T-cell (primary cell): Measurements from ENCODE around the gene TFDP3. TPM values are rescaled to one million over a fixed set of nuclear protein-coding genes. Genes with fewer than 3 reads are reported as not detected.
A peak's percentile ranks its signal among the peaks of the same experiment; 100 is the strongest.

ENCODE experiments used
- ATAC-seq, 4 experiments: fragments of 200-7000 bp in 3 of 4; fragments of 150-1000 bp in 1 of 4; cut with Tn5 transposase; replicated peaks in 1 of 4; 1 replicate in 3 of 4; 2 replicates in 1 of 4; pipeline ENCODE4 v1.10.0; 2021; ENCODE audit warnings: moderate library complexity in 3 of 4, mild to moderate bottlenecking in 2 of 4, moderate number of reproducible peaks in 1 of 4
- CTCF ChIA-PET, 2 donors: fragments of 300-600 bp; sonication (Branson Sonifier 250); formaldehyde crosslinking; loops; one replicate each; lab custom pipeline; 2022; ENCODE audit warnings: antibody characterized with exemption in 2 of 2; lab: Charles Lee
- POLR2A ChIA-PET, 2 donors: fragments of 300-600 bp; sonication (Branson Sonifier 250); formaldehyde crosslinking; loops; one replicate each; lab custom pipeline; 2022; ENCODE audit warnings: antibody characterized with exemption in 2 of 2; lab: Charles Lee
- DNase-seq, 35 experiments: peaks; one replicate each; pipeline versions ENCODE4 v3.0.0 to v3.0.0-alpha.2; 2013 to 2023
- H3K27ac ChIP-seq: one replicate; pipeline ENCODE4 v1.5.1; 2013; ENCODE audit warnings: low read length
- H3K27me3 ChIP-seq, 2 experiments: replicated peaks in 1 of 2; 1 replicate in 1 of 2; 2 replicates in 1 of 2; pipeline versions ENCODE4 v1.6.1 to v1.7.0; 2013; ENCODE audit warnings: low read length in 1 of 2, mixed read lengths in 1 of 2; ENCODE audit not compliant: control insufficient read depth in 2 of 2, insufficient read depth in 2 of 2; ENCODE audit errors: extremely low read depth in 1 of 2
- H3K36me3 ChIP-seq, 2 donors: 1 replicate in 1 of 2; 2 replicates in 1 of 2; pipeline versions ENCODE4 v1.6.1 to v1.7.0; 2013; ENCODE audit warnings: low read length in 1 of 2; ENCODE audit not compliant: control insufficient read depth in 2 of 2, insufficient read depth in 1 of 2; ENCODE audit errors: extremely low read depth in 1 of 2
- H3K4me1 ChIP-seq, 2 experiments: 1 replicate in 1 of 2; 2 replicates in 1 of 2; pipeline versions ENCODE4 v1.6.1 to v1.7.0; 2013; ENCODE audit warnings: low read length in 2 of 2, mixed read lengths in 1 of 2; ENCODE audit not compliant: insufficient read depth in 2 of 2, control insufficient read depth in 1 of 2; ENCODE audit errors: extremely low read depth in 1 of 2
- H3K4me3 ChIP-seq, 2 donors: 1 replicate in 1 of 2; 2 replicates in 1 of 2; pipeline versions ENCODE4 v1.5.1 to v1.7.0; 2013; ENCODE audit warnings: mild to moderate bottlenecking in 2 of 2, low read length in 1 of 2, moderate library complexity in 1 of 2; ENCODE audit not compliant: control insufficient read depth in 1 of 2; ENCODE audit errors: extremely low read depth in 1 of 2
- H3K9me3 ChIP-seq: 2 replicates; pipeline ENCODE4 v1.7.0; 2013
- H3K27ac Mint-ChIP-seq, 2 donors: one replicate each; pipeline ENCODE4 v1.8.0; 2020 to 2021; ENCODE audit warnings: mild to moderate bottlenecking in 2 of 2, mixed read lengths in 2 of 2
- H3K27me3 Mint-ChIP-seq, 2 donors: one replicate each; pipeline ENCODE4 v1.8.0; 2021 to 2022; ENCODE audit warnings: mixed read lengths in 2 of 2
- H3K36me3 Mint-ChIP-seq: one replicate; pipeline ENCODE4 v1.8.0; 2021; ENCODE audit warnings: mixed read lengths
- H3K4me1 Mint-ChIP-seq, 3 donors: one replicate each; pipeline ENCODE4 v1.8.0; 2020 to 2022; ENCODE audit warnings: mixed read lengths in 3 of 3, mild to moderate bottlenecking in 1 of 3
- H3K4me3 Mint-ChIP-seq, 3 donors: one replicate each; pipeline ENCODE4 v1.8.0; 2020 to 2022; ENCODE audit warnings: mild to moderate bottlenecking in 3 of 3, mixed read lengths in 3 of 3, moderate library complexity in 3 of 3
- H3K9me3 Mint-ChIP-seq, 3 donors: one replicate each; pipeline ENCODE4 v1.8.0; 2020 to 2022; ENCODE audit warnings: mixed read lengths in 3 of 3
- WGBS: methylation state at CpG from one replicate; pipeline ENCODE4 v1.1.5; 2013; ENCODE audit warnings: missing lambda C conversion rate; ENCODE audit not compliant: insufficient coverage; 5-methylcytosine and 5-hydroxymethylcytosine counted together
- total RNA-seq, 35 experiments: library from RNA in 6 of 35; stranded (reverse) in 6 of 35; fragments of 120-200 nt in 1 of 35; gene quantifications; one replicate each; pipeline versions ENCODE4 v1.2.1 to v1.2.4 and lab custom pipeline; 2013 to 2026

The TFDP3 gene
- total RNA-seq, 5 donors from 2014 or later (not counting 1 experiment from before 2014, with no cell fraction given), result not detected

DNA sequence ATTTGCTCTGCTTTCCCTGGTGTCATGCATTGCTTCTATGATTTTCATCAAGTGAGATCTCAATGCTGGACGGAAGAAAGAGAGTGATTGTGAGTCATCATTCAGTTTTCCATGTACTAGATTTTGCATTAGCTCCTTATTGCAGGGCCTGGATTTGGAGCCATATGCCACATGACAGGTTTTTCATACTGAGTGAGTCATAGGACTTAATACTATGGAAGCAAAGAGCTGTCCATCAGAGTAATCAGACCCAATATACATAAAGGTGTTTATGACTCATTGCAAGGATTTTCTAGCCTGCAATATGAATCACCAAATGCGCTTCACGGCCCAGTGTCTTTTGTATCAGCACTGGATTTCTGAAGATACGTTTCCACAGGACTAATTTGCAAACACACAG is 11.2 kb upstream of the TFDP3 start:
- ChIA-PET CTCF (no interaction called here), POLR2A (no interaction called here)
- H3K27me3 Mint-ChIP-seq, result peaks cover 2 to 28% of the 10 kb centered on the region in 2 donors
- no peak overlapping the region for H3K4me3 Mint-ChIP-seq
- DNase-seq, result no peak
- H3K27ac Mint-ChIP-seq, result no peak overlapping the region
- H3K27me3 ChIP-seq, result no peaks in the 10 kb centered on the region
- H3K9me3 Mint-ChIP-seq, result no peaks in the 10 kb centered on the region
- no peaks in the 10 kb centered on the region for H3K36me3 ChIP-seq
- no peaks in the 10 kb centered on the region for H3K9me3 ChIP-seq
- no peaks in the 10 kb centered on the region for H3K4me1 ChIP-seq
- 100% methylated on average over 1 of the region's 4 CpGs for WGBS
- ATAC-seq, result no peak
- no peaks in the 10 kb centered on the region for H3K4me1 Mint-ChIP-seq
- no peak overlapping the region for H3K27ac ChIP-seq
- H3K4me3 ChIP-seq, result no peak overlapping the region
- no peaks in the 10 kb centered on the region for H3K36me3 Mint-ChIP-seq

DNA sequence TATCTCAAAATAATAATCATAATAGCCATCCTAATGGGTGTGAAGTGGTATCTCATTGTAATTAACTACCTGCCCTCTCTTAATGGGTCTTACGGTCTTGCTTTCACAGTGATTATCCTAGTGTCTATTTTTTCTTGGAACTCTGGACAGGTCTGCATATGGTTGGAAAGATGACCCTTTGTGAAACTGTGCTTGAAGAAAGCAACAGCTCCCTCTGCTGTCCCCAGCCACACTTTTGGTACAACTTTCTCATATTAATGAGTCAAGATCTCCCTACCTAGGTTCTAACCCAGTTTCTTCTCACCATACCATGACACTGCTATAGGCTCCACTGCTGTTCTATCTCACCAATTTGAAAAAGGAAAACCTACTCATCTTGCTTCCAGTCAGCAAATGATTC is 2.4 kb downstream of the TFDP3 start:
- H3K27me3 Mint-ChIP-seq, result peaks cover 0 to 14% of the 10 kb centered on the region in 2 donors
- no peak overlapping the region for H3K4me3 ChIP-seq
- no peaks in the 10 kb centered on the region for H3K36me3 Mint-ChIP-seq
- WGBS, result no CpG with 5 or more reads among the region's 1 CpG
- no peaks in the 10 kb centered on the region for H3K4me1 Mint-ChIP-seq
- DNase-seq, result peak in 1 of 35 experiments; percentile 0
- no peaks in the 10 kb centered on the region for H3K4me1 ChIP-seq
- no peaks in the 10 kb centered on the region for H3K9me3 Mint-ChIP-seq
- no peak overlapping the region for H3K27ac ChIP-seq
- no peak for ATAC-seq
- H3K9me3 ChIP-seq, result no peaks in the 10 kb centered on the region
- CTCF ChIA-PET, result no interaction called here
- POLR2A ChIA-PET, result no interaction called here
- no peak overlapping the region for H3K27ac Mint-ChIP-seq
- H3K36me3 ChIP-seq, result no peaks in the 10 kb centered on the region
- H3K4me3 Mint-ChIP-seq, result no peak overlapping the region
- H3K27me3 ChIP-seq, result no peaks in the 10 kb centered on the region

DNA sequence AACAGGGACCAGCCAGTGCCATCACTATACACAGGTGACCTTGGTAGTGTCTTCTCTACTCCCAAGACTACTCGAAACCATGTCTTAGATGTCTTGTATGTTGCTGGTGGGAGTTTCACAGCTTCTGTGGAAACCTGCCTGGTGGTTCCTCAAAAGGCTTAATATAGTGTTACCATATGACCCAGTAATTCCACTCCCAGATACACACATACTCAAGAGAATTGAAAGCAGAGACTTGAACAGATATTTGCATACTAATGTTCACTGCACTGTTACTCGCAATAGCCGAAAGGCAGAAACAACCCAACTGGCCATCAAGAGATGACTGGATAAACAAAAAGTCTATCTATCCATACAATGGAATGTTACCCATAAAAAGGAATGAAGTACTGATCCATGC is 3.1 kb downstream of the TFDP3 start:
- Mint-ChIP-seq H3K27ac (no peak overlapping the region), H3K36me3 (no peaks in the 10 kb centered on the region), H3K27me3 (peaks cover 0 to 11% of the 10 kb centered on the region in 2 donors), H3K9me3 (no peaks in the 10 kb centered on the region), H3K4me1 (no peaks in the 10 kb centered on the region), H3K4me3 (no peak overlapping the region)
- Histone ChIP-seq H3K36me3 (no peaks in the 10 kb centered on the region), H3K27ac (no peak overlapping the region), H3K4me1 (no peaks in the 10 kb centered on the region), H3K9me3 (no peaks in the 10 kb centered on the region), H3K4me3 (no peak overlapping the region), H3K27me3 (no peaks in the 10 kb centered on the region)
- DNase-seq (no peak), ATAC-seq (no peak)
- no CpG with 5 or more reads among the region's 3 CpGs for WGBS
- POLR2A ChIA-PET, result no interaction called here
- CTCF ChIA-PET, result no interaction called here

DNA sequence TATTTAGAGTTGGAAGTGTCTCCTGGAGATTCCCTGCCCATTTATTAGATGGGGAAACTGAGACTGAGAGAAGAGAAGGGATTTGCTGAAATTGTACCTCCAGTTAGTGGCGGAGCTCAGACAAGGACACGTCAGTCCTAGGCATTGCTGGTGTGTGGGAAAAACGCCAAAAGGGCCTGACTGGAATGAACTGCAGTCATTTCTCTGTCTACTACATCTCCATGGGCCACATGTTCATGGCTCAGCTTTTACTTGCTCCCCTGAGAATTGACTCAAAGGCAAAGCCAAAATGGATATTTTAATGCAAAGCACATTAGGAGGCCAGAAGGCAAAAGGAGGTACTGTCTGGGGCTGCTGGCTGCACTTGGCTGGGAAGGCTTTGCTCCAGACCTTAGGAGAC is 3.9 kb downstream of the TFDP3 start:
- no peaks in the 10 kb centered on the region for H3K4me1 ChIP-seq
- no peak for DNase-seq
- no CpG with 5 or more reads among the region's 3 CpGs for WGBS
- H3K9me3 ChIP-seq, result no peaks in the 10 kb centered on the region
- H3K4me1 Mint-ChIP-seq, result no peaks in the 10 kb centered on the region
- H3K27me3 ChIP-seq, result no peaks in the 10 kb centered on the region
- H3K36me3 ChIP-seq, result no peaks in the 10 kb centered on the region
- H3K4me3 ChIP-seq, result no peak overlapping the region
- no peak for ATAC-seq
- no peak overlapping the region for H3K4me3 Mint-ChIP-seq
- ChIA-PET POLR2A (no interaction called here), CTCF (no interaction called here)
- H3K36me3 Mint-ChIP-seq, result no peaks in the 10 kb centered on the region
- peaks cover 0 to 6% of the 10 kb centered on the region in 2 donors for H3K27me3 Mint-ChIP-seq
- no peak overlapping the region for H3K27ac ChIP-seq
- H3K9me3 Mint-ChIP-seq, result no peaks in the 10 kb centered on the region
- H3K27ac Mint-ChIP-seq, result no peak overlapping the region

DNA sequence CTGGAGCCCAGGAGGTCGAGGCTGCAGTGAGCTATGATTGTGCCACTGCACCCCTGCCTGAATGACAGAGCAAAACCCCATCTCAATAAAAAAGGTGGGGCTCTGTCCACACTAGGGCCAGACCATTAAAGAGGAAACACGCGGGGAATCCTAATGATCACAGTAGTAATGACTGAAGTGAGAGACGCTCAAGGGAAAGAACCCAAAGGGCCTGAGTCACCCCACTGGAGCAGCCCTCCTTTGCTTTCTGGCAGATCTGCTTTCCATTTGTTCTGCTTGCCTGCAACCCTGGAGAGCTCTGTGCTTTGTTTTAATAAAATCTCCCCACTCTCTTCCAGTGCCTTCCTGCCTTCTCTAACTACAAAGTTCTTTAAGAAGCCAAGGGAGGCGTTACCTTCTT is 5.0 kb downstream of the TFDP3 start:
- ChIA-PET POLR2A (interaction anchor here in 1 of 2 donors (0.6 kb wide), 1 partner anchor 59 kb away, joined by 3 read pairs; no protein-coding TSS in a partner anchor), CTCF (no interaction called here)
- Histone ChIP-seq H3K4me1 (no peaks in the 10 kb centered on the region), H3K27me3 (no peaks in the 10 kb centered on the region), H3K36me3 (no peaks in the 10 kb centered on the region), H3K9me3 (no peaks in the 10 kb centered on the region), H3K27ac (no peak overlapping the region), H3K4me3 (no peak overlapping the region)
- ATAC-seq, result no peak
- Mint-ChIP-seq H3K27me3 (peaks cover 0 to 7% of the 10 kb centered on the region in 2 donors), H3K27ac (no peak overlapping the region), H3K36me3 (no peaks in the 10 kb centered on the region), H3K9me3 (no peaks in the 10 kb centered on the region), H3K4me3 (no peak overlapping the region), H3K4me1 (no peaks in the 10 kb centered on the region)
- DNase-seq, result no peak
- no CpG with 5 or more reads among the region's 5 CpGs for WGBS

DNA sequence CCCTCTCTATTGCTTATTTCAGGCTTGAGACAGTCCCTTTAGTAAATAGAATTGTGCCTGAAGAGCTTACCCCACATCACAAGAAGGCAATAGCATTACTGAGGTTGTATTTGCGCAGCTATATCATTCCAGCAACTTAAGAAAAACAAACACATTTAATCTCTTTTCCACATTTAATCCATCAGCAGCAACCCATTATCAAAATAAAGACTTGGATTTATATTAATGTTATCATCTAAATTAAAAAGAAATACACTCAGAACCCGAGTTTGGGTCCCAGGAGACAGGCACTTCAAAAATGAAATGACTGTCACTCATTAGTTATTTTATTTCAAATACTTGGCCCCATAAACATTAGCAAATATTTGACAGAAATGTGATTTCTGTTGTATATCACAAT is 10.4 kb downstream of the TFDP3 start:
- DNase-seq (no peak), ATAC-seq (no peak)
- Histone ChIP-seq H3K27ac (no peak overlapping the region), H3K9me3 (no peaks in the 10 kb centered on the region), H3K36me3 (no peaks in the 10 kb centered on the region), H3K4me1 (no peaks in the 10 kb centered on the region), H3K27me3 (peaks cover 0 to 2% of the 10 kb centered on the region in 2 experiments), H3K4me3 (no peak overlapping the region)
- Mint-ChIP-seq H3K4me1 (no peaks in the 10 kb centered on the region), H3K9me3 (no peaks in the 10 kb centered on the region), H3K36me3 (no peaks in the 10 kb centered on the region), H3K27me3 (peaks cover 0 to 26% of the 10 kb centered on the region in 2 donors), H3K4me3 (no peak overlapping the region), H3K27ac (no peak overlapping the region)
- CTCF ChIA-PET, result no interaction called here
- POLR2A ChIA-PET, result no interaction called here
- no CpG with 5 or more reads among the region's 2 CpGs for whole genome bisulfite sequencing

DNA sequence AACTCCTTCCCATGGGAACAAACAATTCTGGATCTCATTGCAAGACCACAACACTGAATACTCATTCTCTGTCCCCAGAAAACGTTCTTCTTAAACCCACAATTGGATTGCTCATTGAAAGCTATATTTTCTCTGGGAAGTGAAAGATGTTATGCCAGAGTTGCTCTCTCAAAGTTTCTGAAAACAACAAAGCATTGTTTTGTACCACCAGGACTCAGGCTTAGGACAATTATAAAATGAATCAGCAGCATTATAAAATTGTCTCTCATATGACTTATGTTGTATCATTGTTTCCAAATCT is 26.5 kb downstream of the TFDP3 start:
- ChIA-PET POLR2A (no interaction called here), CTCF (no interaction called here)
- DNase-seq (no peak), ATAC-seq (no peak)
- H3K27ac Mint-ChIP-seq, result no peak overlapping the region
- H3K36me3 ChIP-seq, result no peaks in the 10 kb centered on the region
- no peaks in the 10 kb centered on the region for H3K4me1 Mint-ChIP-seq
- H3K36me3 Mint-ChIP-seq, result no peaks in the 10 kb centered on the region
- H3K27me3 Mint-ChIP-seq, result peaks cover 0 to 10% of the 10 kb centered on the region in 2 donors
- no peak overlapping the region for H3K27ac ChIP-seq
- H3K9me3 Mint-ChIP-seq, result no peaks in the 10 kb centered on the region
- no peaks in the 10 kb centered on the region for H3K9me3 ChIP-seq
- no peak overlapping the region for H3K4me3 Mint-ChIP-seq
- H3K4me3 ChIP-seq, result no peak overlapping the region
- no peaks in the 10 kb centered on the region for H3K4me1 ChIP-seq
- H3K27me3 ChIP-seq, result peaks cover 0 to 2% of the 10 kb centered on the region in 2 experiments
- no CpG with 5 or more reads among the region's 1 CpG for WGBS
